GM12878 (cell line): ENCODE data around the gene FFAR2.
A peak's percentile ranks its signal among the peaks of the same experiment; 100 is the strongest.

Experiments
- BACH1 ChIP-seq: fragments of 450-650 bp; IDR thresholded peaks from 2 replicates; pipeline ENCODE4 v1.6.1; 2017; ENCODE audit warnings: mild to moderate bottlenecking, borderline replicate concordance
- CBFB ChIP-seq: IDR thresholded peaks from 2 replicates; pipeline ENCODE4 v1.6.1; 2016; ENCODE audit warnings: antibody characterized with exemption, low read depth
- CREM ChIP-seq: IDR thresholded peaks from 2 replicates; pipeline ENCODE4 v1.6.1; 2014; ENCODE audit warnings: antibody characterized with exemption, low read depth
- EZH2 ChIP-seq: IDR thresholded peaks from 2 replicates; pipeline ENCODE4 v1.6.1; 2012; ENCODE audit warnings: low read depth, mild to moderate bottlenecking, control low read depth, inconsistent platforms, low read length, borderline replicate concordance; ENCODE audit not compliant: control insufficient read depth
- FOS ChIP-seq: IDR thresholded peaks from 3 replicates; pipeline ENCODE4 v1.6.1; 2011; ENCODE audit warnings: borderline replicate concordance; ENCODE audit not compliant: insufficient read length; ENCODE audit errors: extremely low read depth
- HCFC1 ChIP-seq: fragments of 150-350 bp; IDR thresholded peaks from 2 replicates; pipeline ENCODE4 v1.6.1; 2014; ENCODE audit warnings: low read length
- IRF4 ChIP-seq: IDR thresholded peaks from 2 replicates; pipeline ENCODE4 v1.6.1; 2011; ENCODE audit warnings: low read depth, low read length
- MEF2B ChIP-seq: fragments of 450-650 bp; IDR thresholded peaks from 2 replicates; pipeline ENCODE4 v1.6.1; 2018; ENCODE audit warnings: mild to moderate bottlenecking, moderate library complexity; ENCODE audit not compliant: partially characterized antibody, poor library complexity, severe bottlenecking
- NR2F1 ChIP-seq: fragments of 450-650 bp; conservative IDR thresholded peaks from 2 replicates; pipeline ENCODE4 v1.6.1; 2017; ENCODE audit warnings: mild to moderate bottlenecking
- RB1 ChIP-seq: fragments of 450-650 bp; formaldehyde crosslinking; IDR thresholded peaks from 2 replicates; pipeline ENCODE4 v1.6.1; 2017; ENCODE audit warnings: mild to moderate bottlenecking, borderline replicate concordance
- RBBP5 ChIP-seq: fragments of 200-600 bp; sonication (generic); conservative IDR thresholded peaks from 2 replicates; pipeline ENCODE4 v1.6.1; 2016
- TF ChIP-seq, protein P1 (sequence below): IDR thresholded peaks from 2 replicates; pipeline ENCODE4 v1.6.1; 2012; ENCODE audit warnings: low read depth, low read length, improper control_type of control experiment
- TF ChIP-seq, protein P2 (sequence below), 3 experiments: IDR thresholded peaks in 2 of 3; conservative IDR thresholded peaks in 1 of 3; 2 replicates each; pipeline ENCODE4 v1.5.1; 2011; ENCODE audit warnings: low read depth in 3 of 3, low read length in 3 of 3, mild to moderate bottlenecking in 3 of 3, control low read depth in 2 of 3, moderate library complexity in 2 of 3, inconsistent platforms in 1 of 3, mixed read lengths in 1 of 3; ENCODE audit not compliant: control insufficient read depth in 2 of 3, insufficient read depth in 1 of 3; ENCODE audit errors: extremely low read depth in 1 of 3
- TF ChIP-seq, protein P3 (sequence below): IDR thresholded peaks from 2 replicates; pipeline ENCODE4 v1.6.1; 2011; ENCODE audit warnings: low read depth, mild to moderate bottlenecking, low read length, moderate library complexity, borderline replicate concordance; ENCODE audit errors: extremely low read depth

DNA sequence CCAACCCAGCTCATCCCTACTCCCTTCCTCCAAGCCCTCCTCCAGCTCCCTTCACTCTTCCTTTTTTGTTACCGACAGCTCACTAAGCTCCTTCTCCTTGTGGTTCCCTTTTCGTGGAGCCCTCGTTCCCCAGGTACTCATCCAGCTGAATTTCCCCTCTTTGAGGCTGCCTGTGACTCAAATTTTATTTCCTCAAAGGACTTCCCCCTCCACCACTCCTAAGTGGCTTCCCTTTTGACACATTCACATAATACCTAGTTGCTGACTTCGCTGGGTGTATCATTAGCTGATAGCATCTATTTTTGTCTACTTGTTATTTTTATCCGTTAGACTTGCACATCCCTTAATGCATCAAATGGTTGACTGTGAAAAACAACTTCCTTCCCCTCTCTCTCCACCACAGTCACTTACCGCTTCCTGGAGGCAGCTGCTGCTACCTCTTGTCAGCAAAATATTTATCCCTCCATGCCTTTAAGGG lies 14.5 kb downstream of the FFAR2 start:
- TF ChIP-seq MEF2B, result peak; percentile 98
- no peak for TF ChIP-seq CBFB
- TF ChIP-seq NR2F1, result peak; percentile 63
- TF ChIP-seq HCFC1, result no peak
- TF ChIP-seq RB1, result no peak
- peak; percentile 81; the same call in 1 of the 2 replicates for TF ChIP-seq CREM
- TF ChIP-seq, protein P1, sequence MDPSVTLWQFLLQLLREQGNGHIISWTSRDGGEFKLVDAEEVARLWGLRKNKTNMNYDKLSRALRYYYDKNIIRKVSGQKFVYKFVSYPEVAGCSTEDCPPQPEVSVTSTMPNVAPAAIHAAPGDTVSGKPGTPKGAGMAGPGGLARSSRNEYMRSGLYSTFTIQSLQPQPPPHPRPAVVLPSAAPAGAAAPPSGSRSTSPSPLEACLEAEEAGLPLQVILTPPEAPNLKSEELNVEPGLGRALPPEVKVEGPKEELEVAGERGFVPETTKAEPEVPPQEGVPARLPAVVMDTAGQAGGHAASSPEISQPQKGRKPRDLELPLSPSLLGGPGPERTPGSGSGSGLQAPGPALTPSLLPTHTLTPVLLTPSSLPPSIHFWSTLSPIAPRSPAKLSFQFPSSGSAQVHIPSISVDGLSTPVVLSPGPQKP, result no peak
- TF ChIP-seq, protein P2, sequence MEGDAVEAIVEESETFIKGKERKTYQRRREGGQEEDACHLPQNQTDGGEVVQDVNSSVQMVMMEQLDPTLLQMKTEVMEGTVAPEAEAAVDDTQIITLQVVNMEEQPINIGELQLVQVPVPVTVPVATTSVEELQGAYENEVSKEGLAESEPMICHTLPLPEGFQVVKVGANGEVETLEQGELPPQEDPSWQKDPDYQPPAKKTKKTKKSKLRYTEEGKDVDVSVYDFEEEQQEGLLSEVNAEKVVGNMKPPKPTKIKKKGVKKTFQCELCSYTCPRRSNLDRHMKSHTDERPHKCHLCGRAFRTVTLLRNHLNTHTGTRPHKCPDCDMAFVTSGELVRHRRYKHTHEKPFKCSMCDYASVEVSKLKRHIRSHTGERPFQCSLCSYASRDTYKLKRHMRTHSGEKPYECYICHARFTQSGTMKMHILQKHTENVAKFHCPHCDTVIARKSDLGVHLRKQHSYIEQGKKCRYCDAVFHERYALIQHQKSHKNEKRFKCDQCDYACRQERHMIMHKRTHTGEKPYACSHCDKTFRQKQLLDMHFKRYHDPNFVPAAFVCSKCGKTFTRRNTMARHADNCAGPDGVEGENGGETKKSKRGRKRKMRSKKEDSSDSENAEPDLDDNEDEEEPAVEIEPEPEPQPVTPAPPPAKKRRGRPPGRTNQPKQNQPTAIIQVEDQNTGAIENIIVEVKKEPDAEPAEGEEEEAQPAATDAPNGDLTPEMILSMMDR (IDR thresholded peaks at IDR 0.05 in 2 of 3, conservative IDR thresholded peaks at IDR 0.05 in 1 of 3; ENCODE audit: control insufficient read depth in 2 of 3, extremely low read depth in 1 of 3, insufficient read depth in 1 of 3, low read depth in 3 of 3, low read length in 3 of 3), result peak in 1 of 3 experiments; percentile 42; a peak in 2 of 6 replicates
- TF ChIP-seq, protein P3, sequence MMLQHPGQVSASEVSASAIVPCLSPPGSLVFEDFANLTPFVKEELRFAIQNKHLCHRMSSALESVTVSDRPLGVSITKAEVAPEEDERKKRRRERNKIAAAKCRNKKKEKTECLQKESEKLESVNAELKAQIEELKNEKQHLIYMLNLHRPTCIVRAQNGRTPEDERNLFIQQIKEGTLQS, result no peak
- TF ChIP-seq FOS, result no peak
- TF ChIP-seq RBBP5, result no peak
- TF ChIP-seq EZH2, result no peak
- TF ChIP-seq BACH1, result peak; percentile 37; the same call in 1 of the 2 replicates
- no peak; the same call in 1 of the 2 replicates for TF ChIP-seq IRF4
